Astrocyte (in vitro differentiated cells and primary cell): ENCODE results near the gene SYT2. TPM values are rescaled to one million over a fixed set of nuclear protein-coding genes. Genes with fewer than 3 reads are reported as not detected.
A peak's percentile ranks its signal among the peaks of the same experiment; 100 is the strongest.
"Not testable (repeated sequence)": the region's sequence is repeated elsewhere in the genome, so short reads cannot be mapped to it uniquely, and the experiment has no call there.

ENCODE experiments used
- DNase-seq: peaks from one replicate; pipeline ENCODE4 v3.0.0-alpha.2; 2010; ENCODE audit warnings: low read depth
- FAIRE-seq: peaks from 2 replicates; lab custom pipeline; 2011; peaks lifted over from hg19 to GRCh38; lab: Jason Lieb, UNC
- H2AFZ ChIP-seq: 2 replicates; pipeline ENCODE4 v1.6.0; 2012; ENCODE audit warnings: low read depth, low read length, inconsistent platforms
- H3K27ac ChIP-seq: 2 replicates; pipeline ENCODE4 v1.5.1; 2011; ENCODE audit warnings: low read depth, low read length, inconsistent platforms
- H3K27me3 ChIP-seq: 2 replicates; pipeline ENCODE4 v1.6.0; 2011; ENCODE audit warnings: low read length, inconsistent platforms; ENCODE audit not compliant: insufficient read depth
- H3K36me3 ChIP-seq: 2 replicates; pipeline ENCODE4 v1.5.1; 2011; ENCODE audit warnings: low read length, inconsistent platforms; ENCODE audit not compliant: insufficient read depth
- H3K4me1 ChIP-seq: 2 replicates; pipeline ENCODE4 v1.5.1; 2011; ENCODE audit warnings: low read length, inconsistent platforms; ENCODE audit not compliant: insufficient read depth
- H3K4me2 ChIP-seq: 2 replicates; pipeline ENCODE4 v1.6.0; 2012; ENCODE audit warnings: low read length, inconsistent platforms
- H3K4me3 ChIP-seq: 2 replicates; pipeline ENCODE4 v1.5.1; 2011; ENCODE audit warnings: low read depth, mild to moderate bottlenecking, low read length, inconsistent platforms; ENCODE audit not compliant: insufficient read depth
- H3K79me2 ChIP-seq: 2 replicates; pipeline ENCODE4 v1.6.0; 2012; ENCODE audit warnings: mild to moderate bottlenecking, low read length, inconsistent platforms; ENCODE audit not compliant: insufficient read depth
- H3K9ac ChIP-seq: 2 replicates; pipeline ENCODE4 v1.6.0; 2012; ENCODE audit warnings: mild to moderate bottlenecking, low read length, inconsistent platforms
- H3K9me3 ChIP-seq: 2 replicates; pipeline ENCODE4 v1.5.1; 2012; ENCODE audit warnings: low read depth, mild to moderate bottlenecking, low read length, inconsistent platforms; ENCODE audit not compliant: insufficient read depth
- H4K20me1 ChIP-seq: 2 replicates; pipeline ENCODE4 v1.6.0; 2012; ENCODE audit warnings: low read length, inconsistent platforms; ENCODE audit not compliant: insufficient read depth
- H3K27ac Mint-ChIP-seq: one replicate; pipeline ENCODE4 v1.8.0; 2021; ENCODE audit warnings: mild to moderate bottlenecking, mixed read lengths; ENCODE audit not compliant: unreplicated experiment
- H3K27me3 Mint-ChIP-seq: one replicate; pipeline ENCODE4 v1.8.0; 2021; ENCODE audit warnings: low read depth, mixed read lengths; ENCODE audit not compliant: unreplicated experiment
- H3K36me3 Mint-ChIP-seq: one replicate; pipeline ENCODE4 v1.8.0; 2021; ENCODE audit warnings: low read depth, mixed read lengths; ENCODE audit not compliant: unreplicated experiment
- H3K4me1 Mint-ChIP-seq: one replicate; pipeline ENCODE4 v1.8.0; 2021; ENCODE audit warnings: low read depth, mixed read lengths; ENCODE audit not compliant: unreplicated experiment
- H3K4me3 Mint-ChIP-seq: one replicate; pipeline ENCODE4 v1.8.0; 2021; ENCODE audit warnings: mild to moderate bottlenecking, moderate library complexity, mixed read lengths; ENCODE audit not compliant: unreplicated experiment
- H3K9me3 Mint-ChIP-seq: one replicate; pipeline ENCODE4 v1.8.0; 2021; ENCODE audit warnings: mild to moderate bottlenecking, mixed read lengths; ENCODE audit not compliant: unreplicated experiment
- EZH2 ChIP-seq: IDR thresholded peaks from 2 replicates; pipeline ENCODE4 v1.6.1; 2012; ENCODE audit warnings: mild to moderate bottlenecking, low read length, inconsistent platforms; ENCODE audit not compliant: insufficient read depth
- total RNA-seq: library from RNA; stranded (reverse); gene quantifications from 2 replicates; pipeline ENCODE4 v1.2.1, GENCODE V29; 2021
- TF ChIP-seq, protein P1 (sequence below): IDR thresholded peaks from 2 replicates; pipeline ENCODE4 v1.5.1; 2011; ENCODE audit warnings: low read depth, mild to moderate bottlenecking, inconsistent platforms, low read length, moderate library complexity; ENCODE audit not compliant: insufficient read depth

SYT2 gene
- total RNA-seq, 1 donor from 2014 or later = 0.27 TPM

- Histone ChIP-seq H4K20me1 (no peaks in the 10 kb centered on the region), H3K4me1 (no peaks in the 10 kb centered on the region), H3K27me3 (no peaks in the 10 kb centered on the region), H3K27ac (no peak overlapping the region), H3K4me2 (no peak overlapping the region), H3K79me2 (no peaks in the 10 kb centered on the region), H3K9me3 (no peaks in the 10 kb centered on the region), H3K9ac (no peak overlapping the region), H3K4me3 (no peak overlapping the region), H3K36me3 (no peaks in the 10 kb centered on the region), H2AFZ (no peak overlapping the region)
- FAIRE-seq (no peak), DNase-seq (no peak)
- no peaks in the 10 kb centered on the region for H3K36me3 Mint-ChIP-seq
- no peak overlapping the region for H3K27ac Mint-ChIP-seq
- peaks cover 13% of the 10 kb centered on the region for H3K4me1 Mint-ChIP-seq
- no peaks in the 10 kb centered on the region for H3K9me3 Mint-ChIP-seq
- no peaks in the 10 kb centered on the region for H3K27me3 Mint-ChIP-seq
- H3K4me3 Mint-ChIP-seq = no peak overlapping the region
- no peak for TF ChIP-seq EZH2
- TF ChIP-seq, protein P1, sequence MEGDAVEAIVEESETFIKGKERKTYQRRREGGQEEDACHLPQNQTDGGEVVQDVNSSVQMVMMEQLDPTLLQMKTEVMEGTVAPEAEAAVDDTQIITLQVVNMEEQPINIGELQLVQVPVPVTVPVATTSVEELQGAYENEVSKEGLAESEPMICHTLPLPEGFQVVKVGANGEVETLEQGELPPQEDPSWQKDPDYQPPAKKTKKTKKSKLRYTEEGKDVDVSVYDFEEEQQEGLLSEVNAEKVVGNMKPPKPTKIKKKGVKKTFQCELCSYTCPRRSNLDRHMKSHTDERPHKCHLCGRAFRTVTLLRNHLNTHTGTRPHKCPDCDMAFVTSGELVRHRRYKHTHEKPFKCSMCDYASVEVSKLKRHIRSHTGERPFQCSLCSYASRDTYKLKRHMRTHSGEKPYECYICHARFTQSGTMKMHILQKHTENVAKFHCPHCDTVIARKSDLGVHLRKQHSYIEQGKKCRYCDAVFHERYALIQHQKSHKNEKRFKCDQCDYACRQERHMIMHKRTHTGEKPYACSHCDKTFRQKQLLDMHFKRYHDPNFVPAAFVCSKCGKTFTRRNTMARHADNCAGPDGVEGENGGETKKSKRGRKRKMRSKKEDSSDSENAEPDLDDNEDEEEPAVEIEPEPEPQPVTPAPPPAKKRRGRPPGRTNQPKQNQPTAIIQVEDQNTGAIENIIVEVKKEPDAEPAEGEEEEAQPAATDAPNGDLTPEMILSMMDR = no peak
Measured at GRCh38 chr1:202551683-202552082, 158.6 kb downstream of the SYT2 start.

DNA sequence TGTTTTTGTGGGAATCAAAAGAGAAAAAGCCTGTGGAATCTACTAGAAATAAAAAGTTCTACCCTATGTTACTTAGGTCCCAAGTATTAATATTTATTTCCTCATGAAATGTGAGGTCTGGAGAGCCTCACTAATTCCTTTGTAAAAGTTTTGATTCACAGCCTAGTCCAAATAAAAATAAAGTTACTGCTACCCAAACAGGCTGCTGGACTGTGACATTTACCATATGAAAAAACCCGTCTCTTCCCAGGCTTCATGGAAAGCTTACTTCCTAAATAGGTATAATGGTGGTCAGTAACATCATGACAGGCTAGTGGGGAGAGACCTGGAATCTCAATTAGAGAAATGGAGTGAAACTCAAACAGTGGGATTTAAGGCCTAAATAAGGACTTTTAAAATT lies 160.2 kb downstream of the SYT2 start:
- H3K4me3 Mint-ChIP-seq, H3K9ac ChIP-seq, DNase-seq, H3K27me3 ChIP-seq, H3K9me3 Mint-ChIP-seq, H3K36me3 ChIP-seq, FAIRE-seq, H3K4me1 ChIP-seq, H3K79me2 ChIP-seq, H3K4me2 ChIP-seq, H2AFZ ChIP-seq, H3K9me3 ChIP-seq, H3K27ac ChIP-seq, H3K36me3 Mint-ChIP-seq, H3K4me3 ChIP-seq, H3K27me3 Mint-ChIP-seq, H4K20me1 ChIP-seq, H3K27ac Mint-ChIP-seq: not testable (repeated sequence)
- peaks cover 19% of the 10 kb centered on the region for H3K4me1 Mint-ChIP-seq

DNA sequence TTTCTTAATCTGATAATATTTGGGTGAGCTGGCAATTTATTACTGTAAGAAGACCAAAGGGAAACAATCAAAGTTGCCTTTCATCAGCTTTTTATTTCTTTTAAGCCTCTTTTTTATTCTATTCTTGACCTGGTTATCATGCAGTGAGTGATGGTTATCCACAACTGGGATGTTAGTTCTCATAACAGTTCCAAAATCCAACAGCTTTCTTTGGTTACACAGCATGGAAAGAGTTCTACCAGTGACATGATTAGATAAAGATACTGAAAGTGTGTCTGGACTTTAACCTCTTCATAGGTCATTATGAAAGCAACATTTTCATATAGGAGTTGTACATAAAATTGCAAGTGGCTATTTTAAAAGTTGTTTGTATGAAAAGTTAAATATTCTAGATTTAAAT lies 163.0 kb downstream of the SYT2 start:
- Histone ChIP-seq H2AFZ (no peak overlapping the region), H3K4me1 (no peaks in the 10 kb centered on the region), H3K36me3 (no peaks in the 10 kb centered on the region), H3K9me3 (no peaks in the 10 kb centered on the region), H3K4me3 (no peak overlapping the region), H3K79me2 (no peaks in the 10 kb centered on the region), H4K20me1 (no peaks in the 10 kb centered on the region), H3K27ac (no peak overlapping the region), H3K27me3 (no peaks in the 10 kb centered on the region), H3K9ac (no peak overlapping the region), H3K4me2 (no peak overlapping the region)
- no peak overlapping the region for H3K4me3 Mint-ChIP-seq
- TF ChIP-seq EZH2 = no peak
- TF ChIP-seq, protein P1 = no peak
- H3K4me1 Mint-ChIP-seq = peaks cover 11% of the 10 kb centered on the region
- FAIRE-seq (no peak), DNase-seq (no peak)
- no peaks in the 10 kb centered on the region for H3K27me3 Mint-ChIP-seq
- H3K36me3 Mint-ChIP-seq = no peaks in the 10 kb centered on the region
- H3K27ac Mint-ChIP-seq = no peak overlapping the region
- no peaks in the 10 kb centered on the region for H3K9me3 Mint-ChIP-seq

GRCh38 chr1:202546796-202547195 lies 163.5 kb downstream of the SYT2 start:
- not testable (repeated sequence) for H3K27ac Mint-ChIP-seq, H3K9me3 ChIP-seq, H3K9me3 Mint-ChIP-seq, H3K4me2 ChIP-seq, FAIRE-seq, H4K20me1 ChIP-seq, H2AFZ ChIP-seq, H3K36me3 ChIP-seq, H3K4me3 ChIP-seq, H3K9ac ChIP-seq, H3K36me3 Mint-ChIP-seq, H3K27me3 Mint-ChIP-seq, H3K4me3 Mint-ChIP-seq, H3K79me2 ChIP-seq, H3K27ac ChIP-seq, H3K27me3 ChIP-seq, H3K4me1 ChIP-seq
- peaks cover 10% of the 10 kb centered on the region for H3K4me1 Mint-ChIP-seq
- DNase-seq = peak; percentile 54

DNA sequence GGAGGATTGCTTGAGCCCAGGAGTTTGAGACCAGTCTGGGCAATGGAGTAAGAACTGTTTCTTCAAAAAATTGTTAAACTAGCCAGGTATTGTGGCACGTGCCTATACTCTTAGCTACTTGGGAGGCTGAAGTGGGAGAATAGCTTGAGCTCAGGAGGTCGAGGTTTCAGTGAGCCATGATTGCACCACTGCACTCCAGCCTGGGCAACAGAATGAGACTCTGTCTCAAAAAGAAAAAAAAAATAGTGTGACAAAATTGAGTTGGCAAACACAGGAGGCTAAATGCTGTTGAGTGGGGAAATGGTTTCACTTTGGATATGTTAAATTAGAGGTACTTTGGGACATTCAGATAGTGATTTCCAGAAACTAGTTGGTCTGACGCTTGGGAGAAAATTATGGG lies 163.9 kb downstream of the SYT2 start:
- not testable (repeated sequence) for H2AFZ ChIP-seq, H3K27ac ChIP-seq, H3K27me3 ChIP-seq, FAIRE-seq, H3K9me3 Mint-ChIP-seq, H3K4me2 ChIP-seq, H3K4me1 ChIP-seq, H3K27me3 Mint-ChIP-seq, H3K9me3 ChIP-seq, H3K4me3 Mint-ChIP-seq, H3K27ac Mint-ChIP-seq, H3K36me3 Mint-ChIP-seq, H3K9ac ChIP-seq, H3K36me3 ChIP-seq, DNase-seq, H3K4me3 ChIP-seq, H3K79me2 ChIP-seq, H3K4me1 Mint-ChIP-seq, H4K20me1 ChIP-seq
